ENCODE data around the gene LRRFIP2.

Gene LRRFIP2

DNA sequence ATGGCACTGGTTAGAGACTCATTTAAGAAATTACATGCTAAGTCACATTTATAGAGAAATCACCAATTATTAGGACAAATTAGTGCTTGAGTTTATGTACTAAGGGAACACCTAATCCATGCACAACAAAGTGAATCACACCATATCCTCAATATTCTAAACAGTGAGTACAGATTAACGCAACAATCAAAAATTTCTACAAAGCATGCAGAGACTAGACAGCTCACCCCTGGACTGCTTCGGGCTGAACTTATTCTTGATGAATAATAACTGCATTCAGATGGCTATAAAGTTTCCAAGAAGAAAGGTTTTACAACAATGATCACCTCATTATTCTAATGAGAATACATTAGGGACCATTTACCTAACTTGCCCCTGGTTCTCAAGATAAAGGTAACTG, 66.5 kb downstream of the LRRFIP2 start:
- TF ChIP-seq, protein P1, sequence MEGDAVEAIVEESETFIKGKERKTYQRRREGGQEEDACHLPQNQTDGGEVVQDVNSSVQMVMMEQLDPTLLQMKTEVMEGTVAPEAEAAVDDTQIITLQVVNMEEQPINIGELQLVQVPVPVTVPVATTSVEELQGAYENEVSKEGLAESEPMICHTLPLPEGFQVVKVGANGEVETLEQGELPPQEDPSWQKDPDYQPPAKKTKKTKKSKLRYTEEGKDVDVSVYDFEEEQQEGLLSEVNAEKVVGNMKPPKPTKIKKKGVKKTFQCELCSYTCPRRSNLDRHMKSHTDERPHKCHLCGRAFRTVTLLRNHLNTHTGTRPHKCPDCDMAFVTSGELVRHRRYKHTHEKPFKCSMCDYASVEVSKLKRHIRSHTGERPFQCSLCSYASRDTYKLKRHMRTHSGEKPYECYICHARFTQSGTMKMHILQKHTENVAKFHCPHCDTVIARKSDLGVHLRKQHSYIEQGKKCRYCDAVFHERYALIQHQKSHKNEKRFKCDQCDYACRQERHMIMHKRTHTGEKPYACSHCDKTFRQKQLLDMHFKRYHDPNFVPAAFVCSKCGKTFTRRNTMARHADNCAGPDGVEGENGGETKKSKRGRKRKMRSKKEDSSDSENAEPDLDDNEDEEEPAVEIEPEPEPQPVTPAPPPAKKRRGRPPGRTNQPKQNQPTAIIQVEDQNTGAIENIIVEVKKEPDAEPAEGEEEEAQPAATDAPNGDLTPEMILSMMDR (conservative IDR thresholded peaks at IDR 0.05; ENCODE audit: control insufficient read depth, insufficient read depth, low read depth, low read length), result no peak
- no peak overlapping the region for H3K4me3 ChIP-seq (ENCODE audit: control insufficient read depth, low read depth, low read length)
- no peak for DNase-seq (ENCODE audit: low read depth)

GRCh38 chr3:37103103-37103808, 71.1 kb downstream of the LRRFIP2 start:
- DNase-seq (ENCODE audit: low read depth), result no peak
- TF ChIP-seq, protein P1 (conservative IDR thresholded peaks at IDR 0.05; ENCODE audit: control insufficient read depth, insufficient read depth, low read depth, low read length), result no peak
- no peak overlapping the region for H3K4me3 ChIP-seq (ENCODE audit: control insufficient read depth, low read depth, low read length)

GRCh38 chr3:37100411-37100810, 74.0 kb downstream of the LRRFIP2 start:
- no peak for DNase-seq (ENCODE audit: low read depth)
- TF ChIP-seq, protein P1 (conservative IDR thresholded peaks at IDR 0.05; ENCODE audit: control insufficient read depth, insufficient read depth, low read depth, low read length), result no peak
- H3K4me3 ChIP-seq (ENCODE audit: control insufficient read depth, low read depth, low read length), result no peak overlapping the region

GRCh38 chr3:37099469-37099868, 74.9 kb downstream of the LRRFIP2 start:
- no peak for DNase-seq (ENCODE audit: low read depth)
- H3K4me3 ChIP-seq (ENCODE audit: control insufficient read depth, low read depth, low read length), result no peak overlapping the region
- TF ChIP-seq, protein P1 (conservative IDR thresholded peaks at IDR 0.05; ENCODE audit: control insufficient read depth, insufficient read depth, low read depth, low read length), result no peak

DNA sequence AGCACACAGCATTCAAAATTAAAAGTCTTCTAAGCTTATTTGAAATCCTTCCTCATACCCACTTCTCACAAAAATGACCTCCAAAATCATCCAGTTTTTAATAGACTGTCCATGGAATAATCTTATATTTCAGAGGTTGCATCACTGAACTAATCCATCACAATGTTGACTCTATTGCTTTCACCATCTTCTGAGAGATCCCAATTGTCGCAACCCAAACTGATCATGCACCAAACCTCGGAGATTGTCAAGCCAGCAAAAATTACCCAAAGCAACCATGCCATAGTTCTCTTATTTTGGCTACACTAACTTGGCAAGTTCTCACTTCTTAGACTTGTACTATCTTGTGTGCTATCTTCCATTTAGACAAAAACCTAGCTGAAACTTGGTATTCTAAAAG, 75.5 kb downstream of the LRRFIP2 start:
- H3K4me3 ChIP-seq (ENCODE audit: control insufficient read depth, low read depth, low read length), result no peak overlapping the region
- TF ChIP-seq, protein P1 (conservative IDR thresholded peaks at IDR 0.05; ENCODE audit: control insufficient read depth, insufficient read depth, low read depth, low read length), result no peak
- no peak for DNase-seq (ENCODE audit: low read depth)

DNA sequence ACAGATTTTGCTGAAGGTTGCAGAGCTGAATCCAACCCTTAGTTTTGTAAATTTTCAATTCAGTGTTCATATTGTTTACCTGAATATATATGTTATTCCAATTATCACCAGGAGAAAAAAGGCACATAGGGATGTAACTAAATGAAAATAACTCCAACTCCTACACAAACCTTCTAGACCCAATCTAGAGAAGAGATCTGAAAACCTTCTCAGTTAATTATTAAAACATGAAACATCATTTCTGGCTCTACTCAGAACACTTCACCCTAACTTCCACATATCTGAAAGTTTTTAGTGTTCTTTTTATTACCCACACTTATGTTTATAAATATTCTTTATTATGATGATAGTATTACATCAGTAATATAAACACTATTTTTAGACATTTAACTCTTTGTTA, 76.6 kb downstream of the LRRFIP2 start:
- DNase-seq (ENCODE audit: low read depth), result no peak
- TF ChIP-seq, protein P1 (conservative IDR thresholded peaks at IDR 0.05; ENCODE audit: control insufficient read depth, insufficient read depth, low read depth, low read length), result no peak
- H3K4me3 ChIP-seq (ENCODE audit: control insufficient read depth, low read depth, low read length), result no peak overlapping the region

All from fibroblast of mammary gland (primary cell).